HL-60/S4 treated with phorbol 12-myristate 13-acetate at 8.2 ng/mL for 4 days and 3 days (cell line): ENCODE results near the gene HSP90AB1.

Experiments
- in situ Hi-C: fragments of 300-500 bp; cut with MboI; formaldehyde crosslinking; loops from 2 replicates; pipeline ENCODE4 v1.15.0; 2022; ENCODE audit warnings: low sequenced_read_pairs

Gene HSP90AB1

DNA sequence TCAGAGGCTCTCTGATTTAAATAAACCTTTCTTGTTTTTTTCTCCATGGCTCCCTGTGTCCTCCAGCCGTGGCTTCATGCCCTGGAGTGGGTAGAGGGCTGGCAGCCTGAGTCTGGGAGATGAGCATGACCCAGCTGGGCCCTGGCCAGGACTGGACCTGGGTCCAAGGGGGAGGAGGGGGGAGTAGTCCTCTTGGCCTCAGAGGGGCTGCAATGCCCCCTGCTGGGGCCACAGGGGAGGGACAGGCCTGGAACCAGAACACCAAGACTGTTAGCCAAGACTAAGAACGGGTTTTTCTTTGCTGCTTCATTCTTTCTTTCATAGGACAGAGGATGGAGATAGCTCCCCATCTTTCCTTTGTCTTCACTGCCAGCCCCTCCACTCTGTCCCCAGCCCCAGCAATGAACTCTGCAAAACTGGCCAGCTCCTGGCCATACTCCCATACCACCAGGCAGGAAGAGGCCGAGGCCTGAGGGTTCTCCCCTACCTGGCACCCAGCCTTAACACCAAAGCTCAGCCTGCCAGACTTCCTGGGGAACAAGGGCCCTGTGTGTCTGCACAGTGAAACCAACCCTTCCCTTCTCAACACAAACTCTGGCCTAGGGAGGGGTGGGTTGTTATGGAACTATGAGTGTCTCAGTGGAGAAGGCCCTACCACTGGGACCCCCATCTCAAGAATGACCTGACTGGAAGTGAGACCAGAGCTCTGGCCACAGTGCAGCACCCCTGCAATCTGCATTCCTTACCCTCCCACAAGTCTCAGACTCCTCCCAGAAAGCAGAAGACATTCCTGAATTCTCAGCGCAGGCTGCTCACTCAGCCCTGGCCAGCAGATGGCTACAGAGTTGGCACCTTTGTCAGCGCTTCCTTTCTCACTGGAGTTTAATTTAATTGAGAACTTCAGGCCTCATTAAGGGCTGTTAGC is 12.5 kb upstream of the HSP90AB1 start:
- in situ Hi-C loops, result no loop called here

DNA sequence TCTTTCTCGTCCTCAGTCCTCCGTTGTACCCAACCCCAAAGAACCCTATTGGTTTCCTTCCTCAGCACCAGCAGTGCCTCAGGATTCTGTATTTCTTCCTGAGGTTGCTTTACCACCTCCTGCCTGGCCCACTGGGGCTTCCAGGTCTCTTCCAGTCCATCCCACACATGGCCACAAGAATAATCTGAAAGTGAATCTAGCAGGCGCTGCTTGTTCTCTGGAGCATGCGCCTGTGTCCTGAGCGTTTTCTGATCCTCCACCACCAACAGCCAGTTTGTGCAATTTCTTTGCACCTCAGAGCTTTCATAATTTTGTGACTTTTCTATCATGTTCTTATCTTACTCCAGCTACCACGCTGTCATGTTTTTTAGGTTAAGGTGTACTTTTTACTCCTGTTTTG is 11.6 kb upstream of the HSP90AB1 start:
- in situ Hi-C loops, result no loop called here

DNA sequence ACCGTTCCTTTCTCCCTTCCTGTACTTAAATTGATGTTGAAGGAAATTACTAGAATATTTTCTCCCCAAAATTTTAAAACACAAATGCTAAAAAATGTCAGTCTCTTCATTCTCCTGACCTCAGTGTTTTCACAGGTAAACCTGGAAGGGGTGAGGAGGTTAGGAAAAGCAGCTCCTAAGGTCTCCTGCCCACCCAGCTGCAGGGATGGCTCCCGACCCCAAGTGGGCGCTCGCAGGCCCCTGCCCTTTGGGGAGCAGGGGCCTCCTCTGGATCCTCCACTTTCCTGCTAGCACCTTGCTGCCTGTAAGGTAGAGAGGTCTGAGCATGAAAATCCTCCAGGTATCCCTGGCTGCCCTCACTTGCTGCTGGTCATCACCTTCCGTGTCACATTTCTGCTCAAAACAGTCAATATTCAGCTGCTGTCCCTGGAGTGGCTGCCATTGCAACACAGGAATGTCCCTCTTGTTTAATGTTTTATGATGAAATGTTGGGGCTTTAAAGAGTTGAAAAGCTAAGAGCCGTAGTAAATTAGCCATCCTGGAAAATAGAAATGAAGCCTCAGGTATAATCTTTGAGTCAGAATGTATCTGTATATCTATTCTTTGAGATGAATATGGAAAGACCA is 10.9 kb upstream of the HSP90AB1 start:
- in situ Hi-C loops, result no loop called here

DNA sequence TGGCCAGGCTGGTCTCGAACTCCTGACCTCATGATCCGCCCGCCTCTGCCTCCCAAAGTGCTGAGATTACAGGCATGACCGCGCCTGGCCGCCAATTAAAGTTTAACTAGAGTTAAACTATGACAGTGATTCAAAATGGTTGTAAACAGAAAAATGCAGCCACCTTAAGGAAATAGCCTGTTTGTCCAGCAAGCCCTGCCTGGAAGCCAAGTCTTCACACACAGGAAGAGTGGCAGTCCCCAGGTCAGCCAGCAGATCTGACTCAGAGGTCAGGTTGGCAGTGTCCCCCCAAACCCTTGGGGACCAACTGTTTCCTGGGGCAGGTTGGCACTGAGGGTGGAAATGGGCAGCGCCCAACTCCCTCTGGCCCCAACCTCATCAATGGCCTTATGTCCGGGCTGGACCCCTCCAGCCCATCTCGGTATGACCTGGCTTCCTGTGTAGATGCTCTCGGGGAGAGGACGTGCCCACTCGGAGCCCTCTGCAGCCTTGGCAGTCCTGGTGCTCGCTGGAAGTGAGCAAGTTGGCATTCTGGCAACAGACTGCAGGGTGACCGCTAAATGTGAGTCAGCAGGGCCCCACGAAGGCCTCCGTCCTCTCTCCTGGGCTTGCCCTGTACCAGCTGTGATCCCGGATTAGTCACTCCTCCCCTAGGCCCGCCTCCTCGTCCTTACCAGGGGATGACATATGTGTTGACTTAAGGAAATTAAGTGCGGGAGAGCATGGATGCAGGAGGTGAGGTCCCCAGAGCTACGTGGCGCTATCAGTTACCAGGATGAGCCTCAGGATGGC is 9.7 kb upstream of the HSP90AB1 start:
- in situ Hi-C loops, result no loop called here

DNA sequence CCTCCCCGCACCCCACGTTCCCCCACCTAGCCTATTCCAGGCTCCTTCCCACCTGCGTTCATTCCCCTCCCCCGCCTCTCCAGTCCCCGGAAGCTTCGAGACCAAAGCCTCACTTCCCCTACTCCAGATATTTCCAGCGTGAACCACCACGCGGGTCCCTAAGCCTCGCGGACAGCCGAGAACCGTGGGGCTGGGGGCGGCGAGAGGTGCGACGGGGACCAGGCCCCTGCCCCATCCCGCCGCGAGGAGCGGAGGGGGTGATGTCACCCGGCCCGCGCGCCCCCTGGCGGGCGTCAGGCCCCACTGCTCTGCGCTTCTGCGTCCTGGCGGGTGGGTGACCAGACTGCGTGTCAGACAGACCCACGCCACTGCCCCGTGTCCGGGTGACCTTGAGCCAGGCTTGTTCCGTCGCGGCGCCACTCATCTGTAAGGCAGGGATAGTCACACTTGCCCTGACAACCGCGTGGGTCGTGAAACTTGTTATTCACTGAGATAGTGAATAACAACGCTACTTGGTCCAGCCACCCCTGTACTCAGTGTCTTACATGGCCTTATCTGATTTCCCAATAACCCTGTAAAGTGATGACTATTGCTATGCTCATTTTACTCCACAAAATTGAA is 9.0 kb upstream of the HSP90AB1 start:
- in situ Hi-C loops, result no loop called here

DNA sequence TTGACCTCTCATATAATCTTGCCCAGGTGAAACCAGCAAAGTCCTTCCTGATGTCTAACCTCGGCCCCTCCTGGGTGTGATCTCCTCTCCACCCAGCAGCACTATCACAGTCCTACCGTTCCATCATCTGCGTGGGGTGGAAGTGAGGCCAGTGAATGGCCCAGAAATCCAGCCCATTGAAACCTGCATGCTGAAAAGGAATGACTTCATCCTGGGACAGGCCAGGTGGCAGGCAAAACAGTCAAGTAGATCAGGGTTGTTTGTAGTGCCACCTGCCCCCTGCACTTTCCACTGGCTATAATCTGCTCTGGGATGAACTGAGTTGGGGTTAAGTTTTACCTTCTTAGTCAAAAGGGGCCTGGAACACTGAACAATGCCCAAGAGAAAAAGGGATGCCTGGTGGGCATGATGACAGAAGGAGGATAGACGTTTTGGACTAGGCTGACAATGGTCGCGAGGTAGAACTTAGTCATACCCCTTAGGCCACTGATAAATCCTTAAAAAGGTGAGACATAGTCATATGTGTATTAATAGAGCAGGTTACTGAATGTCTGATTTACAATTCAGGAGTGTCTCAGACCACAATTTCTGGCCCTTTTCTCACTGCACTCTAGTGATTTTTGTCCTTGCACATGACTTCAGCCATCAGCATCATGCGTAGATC is 8.1 kb upstream of the HSP90AB1 start:
- in situ Hi-C loops, result no loop called here

DNA sequence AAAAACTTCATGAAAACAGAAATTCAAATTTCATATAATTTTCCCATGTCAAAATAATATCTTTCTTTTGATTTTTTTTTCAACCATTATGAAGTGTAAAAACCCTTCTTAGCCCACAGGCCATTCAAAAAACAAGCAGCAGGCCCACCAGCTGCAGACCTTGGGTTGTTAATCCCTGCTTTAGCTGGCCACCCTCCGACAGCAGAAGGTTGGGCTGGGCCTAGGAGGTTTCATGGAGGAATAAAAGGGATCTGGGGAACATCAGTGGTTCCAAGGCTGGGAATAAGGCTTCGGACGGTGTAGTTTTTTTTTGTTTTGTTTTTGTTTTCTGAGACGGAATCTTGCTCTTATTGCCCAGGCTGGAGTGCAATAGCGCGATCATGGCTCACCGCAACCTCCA is 3.6 kb upstream of the HSP90AB1 start:
- in situ Hi-C loops, result no loop called here

DNA sequence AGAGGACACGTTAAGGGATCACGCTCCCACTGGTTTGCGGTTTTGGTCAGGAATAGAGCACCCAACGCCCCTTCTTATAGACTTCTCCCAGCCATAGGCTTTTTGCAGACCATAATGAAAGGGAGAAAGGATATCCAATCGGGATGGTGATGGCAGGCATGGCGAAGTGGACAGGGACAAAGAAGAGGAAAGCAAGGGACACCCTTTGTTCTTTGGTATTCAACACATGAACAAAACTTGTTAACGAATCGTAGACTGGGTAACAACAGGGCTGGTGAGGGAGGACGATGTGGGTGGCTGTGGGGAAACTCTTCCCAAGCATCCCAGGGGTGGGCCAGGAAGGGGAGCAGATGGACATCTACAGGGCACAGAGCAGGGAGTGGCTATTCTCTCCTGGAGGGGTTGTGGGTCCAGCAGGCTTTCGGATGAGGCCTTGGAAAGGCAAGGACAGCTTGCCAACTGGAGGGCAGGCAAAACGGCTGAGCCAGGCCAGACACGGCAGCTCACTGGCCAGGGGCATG is 1.4 kb upstream of the HSP90AB1 start:
- in situ Hi-C loops, result no loop called here

DNA sequence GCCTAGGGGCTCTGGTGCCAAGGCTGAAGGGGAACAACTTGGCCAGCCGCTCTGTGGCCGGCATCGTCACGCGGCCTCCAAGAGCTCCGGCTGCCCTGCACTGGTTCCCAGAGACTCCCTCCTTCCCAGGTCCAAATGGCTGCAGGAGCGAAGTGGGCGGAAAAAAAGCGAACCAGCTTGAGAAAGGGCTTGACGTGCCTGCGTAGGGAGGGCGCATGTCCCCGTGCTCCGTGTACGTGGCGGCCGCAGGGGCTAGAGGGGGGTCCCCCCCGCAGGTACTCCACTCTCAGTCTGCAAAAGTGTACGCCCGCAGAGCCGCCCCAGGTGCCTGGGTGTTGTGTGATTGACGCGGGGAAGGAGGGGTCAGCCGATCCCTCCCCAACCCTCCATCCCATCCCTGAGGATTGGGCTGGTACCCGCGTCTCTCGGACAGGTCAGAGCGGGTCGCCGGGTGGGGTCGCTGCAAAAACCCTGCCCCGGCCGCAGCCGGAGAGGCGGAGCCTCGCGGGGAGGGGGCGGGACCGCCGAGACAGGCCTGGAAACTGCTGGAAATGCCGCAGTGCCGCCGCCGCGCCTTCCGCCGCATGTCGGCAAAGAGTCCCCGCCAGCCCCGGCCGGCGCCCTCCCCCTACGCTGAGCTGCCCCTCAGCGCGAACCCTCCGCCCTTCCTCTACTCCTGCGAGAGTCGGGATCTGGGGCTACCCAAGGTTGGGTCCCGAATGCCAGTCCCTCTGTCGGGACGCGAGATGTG is 814 bp upstream of the HSP90AB1 start:
- in situ Hi-C loops, result no loop called here

DNA sequence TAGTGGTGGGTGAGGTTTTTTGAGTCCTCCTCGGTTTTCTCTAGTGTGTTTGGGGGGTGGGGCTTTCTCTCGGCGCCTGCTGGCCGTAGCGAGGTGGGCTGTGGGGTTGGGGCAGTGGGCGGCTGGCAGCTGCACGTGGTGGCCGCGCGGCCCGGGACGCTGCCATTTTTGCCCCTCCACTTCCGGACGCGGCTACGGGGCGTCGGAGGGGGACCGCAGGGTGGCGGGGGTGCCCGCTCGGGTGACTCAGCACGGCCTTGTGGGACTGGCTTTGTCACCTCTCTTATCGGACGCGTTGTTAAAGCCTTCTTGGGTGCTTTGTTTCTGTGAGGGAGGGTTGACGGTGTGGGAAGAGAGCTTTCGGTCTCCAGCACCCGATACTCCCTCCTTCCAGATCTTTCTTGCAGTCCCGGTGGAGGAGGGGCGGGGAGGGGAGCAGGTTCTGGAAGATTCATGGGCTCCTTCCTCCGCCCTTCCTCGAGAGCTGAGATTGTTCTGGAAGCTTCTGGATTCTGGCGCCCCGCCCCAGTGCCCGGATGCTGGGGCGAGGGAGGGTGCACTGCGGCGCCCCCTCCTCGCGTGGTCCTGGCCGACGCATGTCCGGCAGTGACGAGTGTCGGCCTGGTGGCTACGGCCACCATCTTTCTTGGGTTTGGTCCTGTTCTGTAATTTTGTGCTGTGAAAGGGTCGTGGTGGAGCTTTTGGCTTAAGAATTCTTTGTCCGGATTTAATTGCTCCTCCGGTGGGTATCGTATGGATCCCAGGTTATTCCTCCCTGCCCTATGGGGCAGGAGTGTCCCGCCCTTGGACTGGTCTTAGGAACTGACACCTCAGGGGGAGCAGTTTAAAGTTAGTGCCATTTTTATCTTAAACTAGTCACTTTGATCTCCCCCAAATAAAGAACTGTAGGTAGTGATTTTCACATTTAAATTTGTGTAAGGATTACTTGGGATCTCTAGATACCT is 719 bp downstream of the HSP90AB1 start:
- in situ Hi-C loops, result no loop called here

DNA sequence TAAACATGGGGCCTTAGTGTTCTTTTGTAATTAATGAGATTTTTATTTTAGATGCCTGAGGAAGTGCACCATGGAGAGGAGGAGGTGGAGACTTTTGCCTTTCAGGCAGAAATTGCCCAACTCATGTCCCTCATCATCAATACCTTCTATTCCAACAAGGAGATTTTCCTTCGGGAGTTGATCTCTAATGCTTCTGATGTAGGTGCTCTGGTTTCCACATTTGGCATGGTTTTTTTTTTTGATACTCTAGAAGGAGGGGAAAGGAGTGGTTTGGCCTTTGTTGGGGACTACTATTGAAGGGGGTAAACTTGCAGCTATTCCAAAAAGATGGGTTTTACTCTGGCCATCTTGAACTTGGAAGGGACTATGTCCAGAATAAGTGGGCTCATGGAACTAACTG is 1.7 kb downstream of the HSP90AB1 start:
- in situ Hi-C loops, result no loop called here

DNA sequence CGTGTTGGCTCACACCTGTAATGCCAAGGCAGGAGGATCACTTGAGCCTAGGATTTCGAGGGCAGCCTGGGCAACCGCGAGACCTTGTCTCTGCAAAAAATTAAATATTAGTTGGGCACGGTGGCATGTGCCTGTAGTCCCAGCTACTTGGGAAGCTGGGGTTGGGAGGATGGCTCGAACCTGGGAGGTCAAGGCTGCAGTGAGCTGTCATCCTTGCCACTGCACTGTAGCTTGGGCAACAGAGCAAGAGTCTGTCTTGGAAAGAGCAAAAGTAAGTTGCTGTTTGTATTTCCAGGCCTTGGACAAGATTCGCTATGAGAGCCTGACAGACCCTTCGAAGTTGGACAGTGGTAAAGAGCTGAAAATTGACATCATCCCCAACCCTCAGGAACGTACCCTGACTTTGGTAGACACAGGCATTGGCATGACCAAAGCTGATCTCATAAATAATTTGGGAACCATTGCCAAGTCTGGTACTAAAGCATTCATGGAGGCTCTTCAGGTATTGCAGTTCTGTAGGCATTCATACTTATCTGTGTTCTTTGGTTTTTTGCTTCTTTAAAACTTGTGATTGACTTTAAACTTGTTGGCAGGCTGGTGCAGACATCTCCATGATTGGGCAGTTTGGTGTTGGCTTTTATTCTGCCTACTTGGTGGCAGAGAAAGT is 2.3 kb downstream of the HSP90AB1 start:
- in situ Hi-C loops, result no loop called here

DNA sequence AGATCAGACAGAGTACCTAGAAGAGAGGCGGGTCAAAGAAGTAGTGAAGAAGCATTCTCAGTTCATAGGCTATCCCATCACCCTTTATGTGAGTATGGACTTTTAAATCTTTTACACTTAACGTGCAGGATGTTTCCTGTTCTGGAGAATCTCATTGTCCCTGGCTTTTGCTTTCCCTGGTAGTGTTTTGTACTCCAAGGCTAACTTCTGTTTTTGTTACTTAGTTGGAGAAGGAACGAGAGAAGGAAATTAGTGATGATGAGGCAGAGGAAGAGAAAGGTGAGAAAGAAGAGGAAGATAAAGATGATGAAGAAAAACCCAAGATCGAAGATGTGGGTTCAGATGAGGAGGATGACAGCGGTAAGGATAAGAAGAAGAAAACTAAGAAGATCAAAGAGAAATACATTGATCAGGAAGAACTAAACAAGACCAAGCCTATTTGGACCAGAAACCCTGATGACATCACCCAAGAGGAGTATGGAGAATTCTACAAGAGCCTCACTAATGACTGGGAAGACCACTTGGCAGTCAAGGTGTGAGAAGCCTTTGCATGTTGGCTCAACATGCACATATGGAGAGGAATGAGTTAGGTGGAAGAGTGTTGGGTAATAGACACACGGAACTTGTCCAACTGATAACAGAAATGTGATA is 3.3 kb downstream of the HSP90AB1 start:
- in situ Hi-C loops, result no loop called here

DNA sequence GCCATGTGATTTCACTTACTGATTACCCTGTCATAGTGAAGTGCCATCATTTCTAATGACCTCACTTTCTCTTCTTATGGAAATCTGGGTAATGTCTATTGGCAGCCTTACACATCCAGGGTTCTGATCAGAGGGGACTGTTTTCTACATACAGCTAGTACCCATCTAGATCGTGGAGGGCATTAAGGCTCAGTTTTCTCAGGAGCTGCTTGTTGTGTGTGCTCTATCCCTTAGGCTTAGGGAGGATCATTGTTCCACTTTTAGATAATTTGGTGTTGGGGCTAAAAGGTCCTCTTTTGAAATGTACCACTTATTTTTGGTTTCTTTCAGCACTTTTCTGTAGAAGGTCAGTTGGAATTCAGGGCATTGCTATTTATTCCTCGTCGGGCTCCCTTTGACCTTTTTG is 3.8 kb downstream of the HSP90AB1 start:
- in situ Hi-C loops, result no loop called here

DNA sequence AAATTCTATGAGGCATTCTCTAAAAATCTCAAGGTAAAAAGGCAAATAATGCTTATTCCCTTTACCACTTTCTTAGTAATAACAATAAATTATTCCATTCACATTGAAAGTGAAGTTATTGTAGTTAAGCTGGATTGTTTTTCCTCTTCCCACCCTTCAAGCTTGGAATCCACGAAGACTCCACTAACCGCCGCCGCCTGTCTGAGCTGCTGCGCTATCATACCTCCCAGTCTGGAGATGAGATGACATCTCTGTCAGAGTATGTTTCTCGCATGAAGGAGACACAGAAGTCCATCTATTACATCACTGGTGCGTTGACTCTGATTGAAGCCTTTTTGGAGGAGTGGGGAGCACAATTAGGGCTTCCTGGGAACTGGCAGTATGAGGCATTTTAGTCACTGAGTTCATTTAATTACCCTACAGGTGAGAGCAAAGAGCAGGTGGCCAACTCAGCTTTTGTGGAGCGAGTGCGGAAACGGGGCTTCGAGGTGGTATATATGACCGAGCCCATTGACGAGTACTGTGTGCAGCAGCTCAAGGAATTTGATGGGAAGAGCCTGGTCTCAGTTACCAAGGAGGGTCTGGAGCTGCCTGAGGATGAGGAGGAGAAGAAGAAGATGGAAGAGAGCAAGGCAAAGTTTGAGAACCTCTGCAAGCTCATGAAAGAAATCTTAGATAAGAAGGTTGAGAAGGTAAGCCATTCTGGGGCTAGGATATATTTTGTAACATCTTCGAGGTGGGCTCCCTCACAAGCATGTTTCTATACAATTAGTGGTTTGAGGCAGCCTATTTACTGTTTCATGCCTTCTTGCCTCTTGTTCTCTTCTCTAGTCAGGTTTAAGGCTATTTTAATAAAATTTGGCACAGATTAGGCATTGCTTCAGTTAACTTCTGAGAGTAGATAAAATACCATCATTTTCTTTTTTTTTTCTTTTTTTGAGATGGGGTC is 4.9 kb downstream of the HSP90AB1 start:
- in situ Hi-C loops, result no loop called here

DNA sequence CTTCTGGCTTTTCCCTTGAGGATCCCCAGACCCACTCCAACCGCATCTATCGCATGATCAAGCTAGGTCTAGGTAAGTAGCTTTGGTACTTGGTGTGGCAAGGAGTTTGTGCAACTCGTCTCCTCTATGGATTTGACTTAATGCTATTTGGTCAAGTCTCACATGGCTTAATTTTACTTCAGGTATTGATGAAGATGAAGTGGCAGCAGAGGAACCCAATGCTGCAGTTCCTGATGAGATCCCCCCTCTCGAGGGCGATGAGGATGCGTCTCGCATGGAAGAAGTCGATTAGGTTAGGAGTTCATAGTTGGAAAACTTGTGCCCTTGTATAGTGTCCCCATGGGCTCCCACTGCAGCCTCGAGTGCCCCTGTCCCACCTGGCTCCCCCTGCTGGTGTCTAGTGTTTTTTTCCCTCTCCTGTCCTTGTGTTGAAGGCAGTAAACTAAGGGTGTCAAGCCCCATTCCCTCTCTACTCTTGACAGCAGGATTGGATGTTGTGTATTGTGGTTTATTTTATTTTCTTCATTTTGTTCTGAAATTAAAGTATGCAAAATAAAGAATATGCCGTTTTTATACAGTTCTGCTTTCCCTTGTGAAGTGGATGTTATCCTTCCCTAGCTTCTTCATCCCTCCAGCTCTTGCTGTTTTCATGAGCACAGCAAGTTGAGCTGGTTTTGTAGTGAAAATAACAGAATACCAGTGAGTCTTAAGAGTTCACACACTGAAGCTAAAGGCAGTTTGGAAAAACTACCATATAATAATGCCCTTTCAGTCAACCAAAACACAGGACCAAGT is 6.6 kb downstream of the HSP90AB1 start:
- in situ Hi-C loops, result no loop called here
